Endothelial cell of umbilical vein (primary cell): ENCODE results near the gene SLC25A34. TPM values are rescaled to one million over a fixed set of nuclear protein-coding genes. Genes with fewer than 3 reads are reported as not detected.

Experiments used
- BruUV-seq: library from RNA; stranded (reverse); fragments of 400-500 nt; replicated peaks from 2 replicates; lab custom pipeline; 2021; lab: Mats Ljungman, UMichigan
- CTCF ChIA-PET: fragments of 300-600, 350-600 bp; sonication (Branson Sonifier 250); formaldehyde crosslinking; loops from one replicate; lab custom pipeline; 2021; ENCODE audit warnings: antibody characterized with exemption, inconsistent platforms; lab: Charles Lee
- POLR2A ChIA-PET: fragments of 300-600, 350-600 bp; sonication (Branson Sonifier 250); formaldehyde crosslinking; loops from one replicate; lab custom pipeline; 2021; ENCODE audit warnings: antibody characterized with exemption, inconsistent platforms; lab: Charles Lee
- DNase-seq: peaks from one replicate; pipeline ENCODE4 v3.0.0-alpha.2; 2011; ENCODE audit warnings: low read depth, low spot score
- FAIRE-seq: peaks from 2 replicates; lab custom pipeline; 2011; peaks lifted over from hg19 to GRCh38; lab: Jason Lieb, UNC
- H2AFZ ChIP-seq: 2 replicates; pipeline ENCODE4 v1.6.0; 2012; ENCODE audit warnings: low read depth, low read length, control low read depth, inconsistent platforms
- H3K27ac ChIP-seq: 2 replicates; pipeline ENCODE4 v1.5.1; 2011; ENCODE audit warnings: low read depth, mild to moderate bottlenecking, control low read depth, low read length, moderate library complexity; ENCODE audit not compliant: insufficient read depth
- H3K27me3 ChIP-seq, 2 experiments: 2 replicates each; pipeline versions ENCODE4 v1.6.0 to v1.6.1; 2011; ENCODE audit warnings: low read length in 2 of 2, mixed read lengths in 1 of 2; ENCODE audit not compliant: control insufficient read depth in 2 of 2, insufficient read depth in 2 of 2
- H3K36me3 ChIP-seq, 2 experiments: 2 replicates in 1 of 2; 3 replicates in 1 of 2; pipeline ENCODE4 v1.5.1; 2011; ENCODE audit warnings: low read length in 2 of 2, mild to moderate bottlenecking in 1 of 2, moderate library complexity in 1 of 2; ENCODE audit not compliant: control insufficient read depth in 2 of 2, insufficient read depth in 2 of 2; ENCODE audit errors: extremely low read depth in 1 of 2
- H3K4me1 ChIP-seq: 3 replicates; pipeline ENCODE4 v1.5.1; 2011; ENCODE audit warnings: mild to moderate bottlenecking, low read length; ENCODE audit not compliant: control insufficient read depth, insufficient read depth; ENCODE audit errors: extremely low read depth
- H3K4me2 ChIP-seq: 2 replicates; pipeline ENCODE4 v1.6.1; 2011; ENCODE audit warnings: low read length, control low read depth, mixed read lengths; ENCODE audit not compliant: insufficient read depth
- H3K4me3 ChIP-seq, 3 experiments: fragments of 200-600 bp in 1 of 3; sonication (generic), shearing (Covaris generic) in 1 of 3; replicated peaks in 1 of 3; 2 replicates each; pipeline ENCODE4 v1.5.1; 2011 to 2016; ENCODE audit warnings: control low read depth in 3 of 3, low read length in 3 of 3, mild to moderate bottlenecking in 2 of 3, inconsistent platforms in 1 of 3, low read depth in 1 of 3, moderate library complexity in 1 of 3; ENCODE audit not compliant: insufficient read depth in 1 of 3
- H3K79me2 ChIP-seq: 2 replicates; pipeline ENCODE4 v1.6.0; 2012; ENCODE audit warnings: low read length, inconsistent platforms; ENCODE audit not compliant: control insufficient read depth, insufficient read depth
- H3K9ac ChIP-seq: replicated peaks from 2 replicates; pipeline ENCODE3; 2011; ENCODE audit warnings: low read length, control low read depth; ENCODE audit not compliant: insufficient read depth; ENCODE audit errors: extremely low read depth
- H3K9me1 ChIP-seq: replicated peaks from 3 replicates; pipeline ENCODE4 v1.6.0; 2011; ENCODE audit warnings: mild to moderate bottlenecking, low read length; ENCODE audit not compliant: control insufficient read depth, insufficient read depth; ENCODE audit errors: extremely low read depth
- H3K9me3 ChIP-seq: replicated peaks from 2 replicates; pipeline ENCODE4 v1.5.1; 2012; ENCODE audit warnings: low read length, inconsistent platforms; ENCODE audit not compliant: control insufficient read depth, insufficient read depth
- H4K20me1 ChIP-seq: replicated peaks from 2 replicates; pipeline ENCODE3; 2011; ENCODE audit warnings: mild to moderate bottlenecking, low read length; ENCODE audit not compliant: control insufficient read depth, insufficient read depth; ENCODE audit errors: extremely low read depth
- CTCF ChIP-seq, 2 donors: IDR thresholded peaks; 1 replicate in 1 of 2; 2 replicates in 1 of 2; pipeline ENCODE4 v1.5.1; 2011; ENCODE audit warnings: low read length in 2 of 2, mild to moderate bottlenecking in 2 of 2, moderate library complexity in 2 of 2, control low read depth in 1 of 2, inconsistent platforms in 1 of 2, low read depth in 1 of 2; ENCODE audit not compliant: insufficient read depth in 1 of 2; ENCODE audit errors: extremely low read depth in 1 of 2
- EZH2 ChIP-seq: IDR thresholded peaks from 2 replicates; pipeline ENCODE4 v1.6.1; 2012; ENCODE audit warnings: borderline replicate concordance, low read depth, mild to moderate bottlenecking, moderate library complexity, low read length, inconsistent platforms; ENCODE audit not compliant: severe bottlenecking
- FOS ChIP-seq: IDR thresholded peaks from 2 replicates; pipeline ENCODE4 v1.6.1; 2011; ENCODE audit warnings: mild to moderate bottlenecking, low read length, moderate library complexity, borderline replicate concordance; ENCODE audit not compliant: insufficient read depth
- GATA2 ChIP-seq: IDR thresholded peaks from 2 replicates; pipeline ENCODE4 v1.7.0; 2011; ENCODE audit warnings: low read depth, mild to moderate bottlenecking, moderate library complexity, mixed read lengths, low read length; ENCODE audit not compliant: insufficient read length, insufficient read depth
- JUN ChIP-seq: IDR thresholded peaks from 2 replicates; pipeline ENCODE4 v1.6.1; 2011; ENCODE audit warnings: borderline replicate concordance, low read depth; ENCODE audit not compliant: insufficient read length, insufficient read depth
- MAX ChIP-seq: IDR thresholded peaks from 2 replicates; pipeline ENCODE4 v1.6.1; 2011; ENCODE audit not compliant: insufficient read depth, insufficient read length
- MYC ChIP-seq: IDR thresholded peaks from one replicate; pipeline ENCODE4 v1.6.1; 2011; ENCODE audit warnings: mild to moderate bottlenecking, low read depth, low read length
- POLR2A ChIP-seq: IDR thresholded peaks from 2 replicates; pipeline ENCODE4 v1.6.1; 2012; ENCODE audit warnings: low read depth, mild to moderate bottlenecking, control low read depth, low read length
- POLR2AphosphoS5 ChIP-seq: IDR thresholded peaks from 2 replicates; pipeline ENCODE4 v1.6.1; 2012; ENCODE audit warnings: low read depth, mild to moderate bottlenecking, control low read depth, low read length, moderate library complexity; ENCODE audit not compliant: insufficient read depth
- dilution Hi-C: fragments of 300-500 bp; cut with MboI; formaldehyde crosslinking; loops from one replicate; pipeline ENCODE4 v1.15.0; 2019; ENCODE audit warnings: low sequenced_read_pairs; ENCODE audit not compliant: extremely low pct_ligation_motif_present
- intact Hi-C: fragments of 100-400 bp; cut with micrococcal nuclease; formaldehyde crosslinking; loops from one replicate; pipeline ENCODE4 v1.10.0; 2022
- polyA plus RNA-seq, 4 experiments: library from polyadenylated mRNA; depleted of rRNA in 3 of 4; stranded (reverse) in 3 of 4; unstranded in 1 of 4; fragments of >200 nt; gene quantifications; 2 replicates each; pipeline versions ENCODE4 v1.2.1 to v1.2.3, GENCODE V29; 2011 to 2012; ENCODE audit warnings: missing spikeins in 1 of 4
- total RNA-seq: library from RNA; stranded (reverse); gene quantifications from 2 replicates; pipeline ENCODE4 v1.2.3, GENCODE V29; 2021

Gene SLC25A34
- total and polyA plus RNA-seq, 2 donors (not counting 3 experiments of a cell fraction or from before 2014, with no cell fraction given), result 0.90 to 1.1 TPM

- H3K9ac ChIP-seq, result no peak overlapping the region
- dilution Hi-C loops (no loop called here), intact Hi-C loops (no loop called here)
- no peak overlapping the region for H3K27ac ChIP-seq
- H3K9me1 ChIP-seq, result no peaks in the 10 kb centered on the region
- DNase-seq, result no peak
- FAIRE-seq, result no peak
- no peak overlapping the region for H3K4me3 ChIP-seq
- POLR2A ChIA-PET, result no interaction called here
- H3K36me3 ChIP-seq, result peaks cover 0 to 4% of the 10 kb centered on the region in 2 experiments
- no peak overlapping the region for H2AFZ ChIP-seq
- peaks cover 30% of the 10 kb centered on the region for H3K79me2 ChIP-seq
- H3K4me1 ChIP-seq, result no peaks in the 10 kb centered on the region
- H3K27me3 ChIP-seq, result no peaks in the 10 kb centered on the region
- no TSS peak for BruUV-seq
- H3K4me2 ChIP-seq, result no peak overlapping the region
- no peaks in the 10 kb centered on the region for H3K9me3 ChIP-seq
- CTCF ChIA-PET, result no interaction called here
- TF ChIP-seq MAX, result no peak
- TF ChIP-seq FOS, result no peak
- TF ChIP-seq CTCF (IDR thresholded peaks at IDR 0.05; ENCODE audit: extremely low read depth in 1 of 2, insufficient read depth in 1 of 2, low read depth in 1 of 2, low read length in 2 of 2), result no peak
- no peak for TF ChIP-seq POLR2AphosphoS5
- TF ChIP-seq MYC, result no peak
- no peak for TF ChIP-seq JUN
- no peak for TF ChIP-seq GATA2
- TF ChIP-seq EZH2, result no peak
- no peak for TF ChIP-seq POLR2A
- H4K20me1 ChIP-seq, result no peaks in the 10 kb centered on the region
These were observed 29.3 kb upstream of the SLC25A34 start for GRCh38 chr1:15706751-15707150.
